Pancreas (tissue), 10 donors: Measurements from ENCODE around the gene INO80. TPM values are rescaled to one million over a fixed set of nuclear protein-coding genes. Genes with fewer than 3 reads are reported as not detected.

Source experiments
- ATAC-seq, 4 donors: fragments of 200-7000 bp; cut with Tn5 transposase; one replicate each; pipeline versions ENCODE4 v1.8.0 to v1.9.1; 2020; ENCODE audit warnings: mild to moderate bottlenecking in 4 of 4, moderate library complexity in 4 of 4
- DNase-seq, 6 donors: peaks; one replicate each; pipeline ENCODE4 v3.0.0-alpha.2; 2020
- FAIRE-seq: peaks from 2 replicates; lab custom pipeline; 2012; peaks lifted over from hg19 to GRCh38; lab: Jason Lieb, UNC
- H3K27ac ChIP-seq, 4 donors: fragments of 200-600 bp; sonication (generic); 1 replicate in 3 of 4; 2 replicates in 1 of 4; pipeline versions ENCODE4 v1.5.0 to v1.8.0; 2020
- H3K27me3 ChIP-seq, 4 donors: fragments of 200-600 bp; one replicate each; pipeline ENCODE4 v1.8.0; 2021
- H3K36me3 ChIP-seq, 3 donors: fragments of 200-600 bp; sonication (generic) in 1 of 3; one replicate each; pipeline versions ENCODE4 v1.5.0 to v1.8.0; 2020 to 2021
- H3K4me1 ChIP-seq, 3 donors: fragments of 200-600 bp; one replicate each; pipeline ENCODE4 v1.8.0; 2021
- H3K4me3 ChIP-seq, 4 donors: fragments of 200-600 bp; sonication (generic) in 2 of 4; one replicate each; pipeline versions ENCODE4 v1.5.0 to v1.8.0; 2020 to 2021
- H3K9me3 ChIP-seq, 4 donors: fragments of 200-600 bp; one replicate each; pipeline ENCODE4 v1.8.0; 2021
- WGBS, 2 donors: extraction: QIAGEN DNeasy Blood & Tissue Kit; methylation state at CpG; one replicate each; pipeline ENCODE4 v1.1.7; 2013; 5-methylcytosine and 5-hydroxymethylcytosine counted together
- intact Hi-C, 3 donors: fragments of 100-400 bp; cut with DNase I; formaldehyde crosslinking; loops; one replicate each; pipeline versions ENCODE4 v1.11.1 to v1.14.2; 2022
- polyA plus RNA-seq, 2 donors: library from polyadenylated mRNA; stranded (reverse); fragments of 200-250 nt; gene quantifications; one replicate each; pipeline ENCODE4 v1.2.3, GENCODE V29; 2013
- total RNA-seq, 6 donors: library from RNA; stranded (reverse); fragmentation: NEBNext Ultra II Directional in 4 of 6; extraction: Animal tissue kit (Norgen Biotek cat#: 25700) in 4 of 6; gene quantifications; one replicate each; pipeline versions ENCODE4 v1.2.1 to v1.2.4, GENCODE V29; 2021 to 2023
- TF ChIP-seq, protein P1 (sequence below), 4 donors: fragments of 200-600 bp; sonication (generic) in 3 of 4; IDR thresholded peaks; one replicate each; pipeline versions ENCODE4 v1.5.0 to v1.8.0; 2021; ENCODE audit warnings: antibody characterized with exemption in 4 of 4
- donor health status: healthy with polysubstance abuse.
- donor health status: DM: no; HTN: no; CAD: no; lungs with moderate emphysema.
- donor health status: DM: no; HTN: no; CAD: no.
- donor health status: control.
- donor health status: control.
- donor health status: Bipolar disorder and iron deficiency.
- donor health status: DM: yes; HTN: yes; CAD: no.
- donor health status: DM: no; HTN: no; CAD: no.
- donor health status: DM: no; HTN: no; CAD: no.
- donor health status: DM: yes; HTN: yes; CAD: no.

The INO80 gene
- total and polyA plus RNA-seq, 8 donors = 4.7 to 11.7 (median 7.5) TPM

DNA sequence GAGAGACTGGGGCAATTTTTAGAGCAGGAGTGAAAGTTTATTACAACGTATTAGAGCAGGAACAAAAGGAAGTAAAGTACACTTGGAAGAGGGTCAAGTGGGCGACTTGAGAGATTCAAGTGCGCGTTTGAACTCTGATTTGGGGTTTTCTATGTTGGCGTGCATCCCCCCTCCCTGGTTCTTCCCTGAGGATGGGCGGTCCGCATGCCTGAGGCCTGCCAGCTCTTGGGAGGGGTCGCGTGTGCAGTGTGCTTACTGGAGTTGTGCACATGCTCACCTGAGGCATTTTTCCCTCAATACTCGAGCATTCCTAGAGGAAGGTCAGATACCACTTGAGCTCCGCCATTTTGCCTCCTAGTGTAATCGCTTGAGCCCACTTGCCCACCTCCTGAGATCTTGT, 173.2 kb downstream of the INO80 start:
- FAIRE-seq = no peak
- 66 to 72% methylated on average over 12 of the region's 12 CpGs for WGBS, 2 donors
- Histone ChIP-seq H3K27ac (no peak overlapping the region), H3K9me3 (no peaks in the 10 kb centered on the region), H3K4me1 (peaks cover 0 to 14% (median 0%) of the 10 kb centered on the region in 3 donors), H3K36me3 (no peaks in the 10 kb centered on the region), H3K27me3 (no peaks in the 10 kb centered on the region), H3K4me3 (no peak overlapping the region)
- TF ChIP-seq, protein P1, sequence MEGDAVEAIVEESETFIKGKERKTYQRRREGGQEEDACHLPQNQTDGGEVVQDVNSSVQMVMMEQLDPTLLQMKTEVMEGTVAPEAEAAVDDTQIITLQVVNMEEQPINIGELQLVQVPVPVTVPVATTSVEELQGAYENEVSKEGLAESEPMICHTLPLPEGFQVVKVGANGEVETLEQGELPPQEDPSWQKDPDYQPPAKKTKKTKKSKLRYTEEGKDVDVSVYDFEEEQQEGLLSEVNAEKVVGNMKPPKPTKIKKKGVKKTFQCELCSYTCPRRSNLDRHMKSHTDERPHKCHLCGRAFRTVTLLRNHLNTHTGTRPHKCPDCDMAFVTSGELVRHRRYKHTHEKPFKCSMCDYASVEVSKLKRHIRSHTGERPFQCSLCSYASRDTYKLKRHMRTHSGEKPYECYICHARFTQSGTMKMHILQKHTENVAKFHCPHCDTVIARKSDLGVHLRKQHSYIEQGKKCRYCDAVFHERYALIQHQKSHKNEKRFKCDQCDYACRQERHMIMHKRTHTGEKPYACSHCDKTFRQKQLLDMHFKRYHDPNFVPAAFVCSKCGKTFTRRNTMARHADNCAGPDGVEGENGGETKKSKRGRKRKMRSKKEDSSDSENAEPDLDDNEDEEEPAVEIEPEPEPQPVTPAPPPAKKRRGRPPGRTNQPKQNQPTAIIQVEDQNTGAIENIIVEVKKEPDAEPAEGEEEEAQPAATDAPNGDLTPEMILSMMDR (IDR thresholded peaks at IDR 0.05) = no peak
- intact Hi-C loops = no loop called here
- ATAC-seq = no peak
- no peak for DNase-seq

DNA sequence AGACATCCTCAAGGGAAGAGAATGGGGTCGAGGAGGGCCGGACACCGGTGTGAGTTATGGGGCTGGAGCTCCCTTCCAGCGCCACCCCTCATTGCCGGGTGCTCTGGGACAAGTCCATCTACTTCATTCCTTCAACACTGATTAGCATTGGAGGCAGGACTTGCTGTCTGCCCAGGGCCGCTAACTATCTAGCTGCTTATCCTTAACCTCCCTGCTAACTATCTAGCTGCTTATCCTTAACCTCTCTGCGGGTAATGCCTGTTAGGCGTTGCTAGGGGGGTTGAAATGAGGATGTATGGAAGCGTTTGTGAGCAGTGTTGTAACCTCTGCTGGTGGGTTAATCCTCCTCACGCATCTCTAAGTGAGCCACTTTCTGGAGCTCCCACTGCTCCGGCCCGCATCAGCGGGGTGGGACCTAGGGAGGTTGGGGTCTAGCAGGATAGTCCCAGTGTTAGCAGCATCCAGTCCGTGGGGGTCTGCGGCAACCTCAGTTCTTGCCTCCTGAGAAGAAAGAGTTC, 173.7 kb downstream of the INO80 start:
- Histone ChIP-seq H3K4me3 (peak overlapping the region in 3 of 4 donors; percentile 15 to 52 (median 49)), H3K4me1 (peaks cover 0 to 14% (median 0%) of the 10 kb centered on the region in 3 donors), H3K27ac (peak overlapping the region; percentile 65 to 80 (median 74)), H3K36me3 (no peaks in the 10 kb centered on the region), H3K9me3 (no peaks in the 10 kb centered on the region), H3K27me3 (no peaks in the 10 kb centered on the region)
- ATAC-seq (peak in 3 of 4 donors; percentile 2 to 18 (median 2)), DNase-seq (no peak), FAIRE-seq (no peak)
- intact Hi-C loops = no loop called here
- TF ChIP-seq, protein P1 (IDR thresholded peaks at IDR 0.05) = no peak
- WGBS, 2 donors = 44 to 45% methylated on average over 15 of the region's 15 CpGs

DNA sequence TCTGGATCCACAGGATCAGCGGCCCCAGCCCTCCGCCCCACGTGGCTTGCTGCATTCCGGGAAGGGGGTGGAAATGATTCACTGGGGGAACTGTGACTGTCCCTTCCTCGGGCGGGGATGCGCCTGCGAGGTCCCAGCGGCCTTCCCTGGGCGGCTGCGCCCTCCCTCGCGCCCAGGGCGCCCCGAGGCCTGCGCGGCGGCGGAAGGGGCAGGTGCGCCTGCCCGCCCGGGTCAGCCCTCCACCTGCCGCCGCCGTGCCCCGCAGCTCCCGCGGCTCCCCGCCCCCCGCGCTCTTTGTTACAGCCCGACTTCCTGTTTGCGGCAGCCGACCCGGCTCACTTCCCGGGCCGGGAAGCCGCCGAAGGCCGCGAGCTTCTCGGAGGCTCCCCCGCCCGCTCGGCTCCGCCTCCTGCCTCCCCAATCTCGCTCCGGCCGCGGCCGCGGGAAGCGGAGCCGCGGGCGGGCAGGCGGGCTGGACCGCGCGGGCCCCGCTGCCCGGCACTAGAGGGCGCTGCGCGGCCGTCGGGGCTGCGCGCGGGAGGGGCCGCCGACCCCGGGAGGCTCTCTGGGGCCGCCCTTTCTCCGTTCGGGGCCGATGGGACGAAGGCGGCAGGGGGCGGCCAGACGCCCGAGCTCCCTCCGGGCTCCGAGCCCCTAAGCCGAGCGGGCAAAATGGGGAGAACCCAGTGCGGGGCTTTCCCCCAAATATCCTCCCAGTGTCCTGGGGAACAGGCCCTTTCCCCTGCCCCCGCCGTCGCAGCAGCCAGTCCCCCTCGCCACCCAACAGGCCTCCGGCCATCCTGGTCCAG, 174.3 kb downstream of the INO80 start:
- ATAC-seq (peak; percentile 90 to 93 (median 91)), FAIRE-seq (no peak), DNase-seq (peak; percentile 73 to 91 (median 82))
- Histone ChIP-seq H3K4me3 (peak overlapping the region; percentile 26 to 52 (median 38)), H3K9me3 (no peaks in the 10 kb centered on the region), H3K36me3 (no peaks in the 10 kb centered on the region), H3K4me1 (peaks cover 0 to 14% (median 0%) of the 10 kb centered on the region in 3 donors), H3K27ac (peak overlapping the region; percentile 65 to 80 (median 74)), H3K27me3 (no peaks in the 10 kb centered on the region)
- WGBS, 2 donors = 2% methylated on average over 50 to 92 of the region's 92 CpGs
- intact Hi-C loops = no loop called here
- TF ChIP-seq, protein P1 (IDR thresholded peaks at IDR 0.05) = peak; percentile 31 to 57 (median 38)

DNA sequence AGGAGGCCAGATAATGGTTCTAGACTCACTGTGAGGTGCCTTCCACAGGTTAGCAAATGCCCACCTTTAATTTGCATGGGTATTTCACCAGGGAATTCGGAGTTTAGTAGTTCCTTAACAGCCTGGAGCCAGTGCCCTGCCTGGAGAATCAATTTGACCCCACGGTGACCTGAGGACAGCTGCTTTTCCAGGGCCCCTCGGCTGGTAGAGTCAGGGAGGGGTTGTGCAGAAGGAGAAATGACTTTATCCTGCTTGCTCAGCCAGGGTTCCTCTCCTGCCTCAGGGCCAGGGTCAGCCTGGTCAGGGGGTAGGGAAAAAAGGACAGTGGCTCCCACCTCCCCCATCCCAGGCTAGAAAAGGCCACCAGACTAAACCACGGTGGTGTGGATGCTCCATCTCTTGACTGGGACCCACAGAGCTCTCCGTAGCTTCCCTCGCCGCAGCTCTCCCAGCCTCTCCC, 175.0 kb downstream of the INO80 start:
- no peak for FAIRE-seq
- intact Hi-C loops = no loop called here
- no peak for ATAC-seq
- Histone ChIP-seq H3K9me3 (no peaks in the 10 kb centered on the region), H3K36me3 (no peaks in the 10 kb centered on the region), H3K27ac (peak overlapping the region; percentile 48 to 80 (median 74)), H3K4me3 (peak overlapping the region; percentile 26 to 52 (median 38)), H3K27me3 (no peaks in the 10 kb centered on the region), H3K4me1 (peaks cover 0 to 14% (median 0%) of the 10 kb centered on the region in 3 donors)
- WGBS, 2 donors = 33 to 40% methylated on average over 7 of the region's 7 CpGs
- TF ChIP-seq, protein P1 (IDR thresholded peaks at IDR 0.05) = no peak
- no peak for DNase-seq
